ENCODE data around the gene GFOD2.

GFOD2 gene

DNA sequence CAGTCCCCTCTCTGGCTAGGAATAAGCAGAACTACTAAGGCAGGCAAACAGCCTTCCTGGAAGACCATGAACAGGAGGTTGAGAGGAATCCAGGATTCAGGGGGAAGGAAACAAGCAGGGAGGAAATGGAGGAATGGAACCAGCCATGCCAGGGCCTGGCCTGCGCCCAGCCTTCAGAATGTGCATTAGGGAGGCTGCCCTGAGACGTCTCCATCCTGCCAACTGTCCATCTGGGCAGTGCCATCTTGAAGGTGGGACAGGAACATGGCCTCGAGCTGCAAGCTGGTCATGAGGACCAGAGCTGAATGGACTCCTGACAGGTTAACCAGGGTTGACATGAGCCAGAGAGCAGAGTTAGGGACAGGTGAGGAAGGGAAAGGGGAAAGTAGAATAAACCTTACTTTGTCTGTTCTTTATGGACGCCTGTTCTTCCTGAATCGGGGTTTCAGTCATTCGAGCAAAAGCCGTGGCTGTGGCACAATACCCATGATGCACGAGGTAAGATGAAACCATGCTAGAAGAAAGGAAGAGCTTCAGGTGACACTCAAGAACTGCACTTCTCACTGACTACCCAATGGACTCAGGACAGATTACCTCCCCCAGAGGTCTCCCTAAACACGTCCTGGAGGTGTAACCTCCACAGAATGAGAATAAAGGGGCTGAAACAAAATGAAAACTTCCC is 12.1 kb upstream of the GFOD2 start:
- no peak for DNase-seq

GRCh38 chr16:67730326-67730725 is 11.2 kb upstream of the GFOD2 start:
- no peak for DNase-seq

- no peak for DNase-seq
These were observed 10.6 kb upstream of the GFOD2 start for GRCh38 chr16:67729636-67730248.

- DNase-seq = no peak
These were observed 8.7 kb upstream of the GFOD2 start for GRCh38 chr16:67727521-67728485.

DNA sequence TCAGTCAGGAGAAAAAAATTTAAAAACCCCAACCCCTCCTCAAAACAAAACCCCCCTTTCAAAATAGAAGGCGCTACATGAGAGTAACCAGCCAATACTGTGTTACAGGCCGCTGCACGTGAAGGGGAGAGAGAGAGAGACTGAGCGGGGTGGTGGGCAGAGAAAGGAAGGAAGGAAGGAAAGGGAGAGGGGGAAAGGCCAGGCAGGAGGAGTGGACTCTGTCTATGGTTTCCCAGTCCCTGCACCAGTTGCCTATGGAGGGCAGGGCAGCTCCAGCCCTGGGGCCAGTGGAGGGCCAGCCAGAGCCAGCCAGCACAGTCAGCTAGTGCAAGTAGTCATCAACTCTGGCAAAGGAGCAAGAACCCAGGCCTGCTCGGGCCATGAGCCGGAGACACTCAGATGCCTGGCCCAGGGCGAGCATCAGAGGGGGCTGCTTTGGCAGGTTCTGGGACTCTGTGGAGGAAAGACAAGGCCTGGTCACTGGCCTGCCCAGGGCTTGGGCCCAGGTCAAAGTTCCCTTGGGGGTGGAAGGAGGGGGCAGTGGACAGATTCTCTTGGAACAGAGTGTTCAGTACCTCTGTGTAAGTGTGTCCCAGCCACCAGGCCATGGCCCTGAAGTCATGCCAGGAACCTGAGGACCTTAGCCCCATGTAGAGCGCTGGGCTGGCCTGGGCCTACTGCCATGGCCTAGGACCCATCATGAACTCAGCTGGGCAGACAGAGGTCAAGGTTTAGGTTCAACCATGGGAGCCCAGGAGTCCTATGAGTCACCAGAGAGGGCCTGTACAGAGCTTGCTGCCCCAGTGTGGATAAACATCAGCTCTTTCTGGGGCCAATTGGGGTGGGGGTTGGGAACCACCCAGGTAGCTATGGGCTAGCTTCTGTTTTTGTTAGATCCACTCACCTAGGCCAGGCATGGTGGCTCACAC is 7.3 kb upstream of the GFOD2 start:
- DNase-seq = no peak

DNA sequence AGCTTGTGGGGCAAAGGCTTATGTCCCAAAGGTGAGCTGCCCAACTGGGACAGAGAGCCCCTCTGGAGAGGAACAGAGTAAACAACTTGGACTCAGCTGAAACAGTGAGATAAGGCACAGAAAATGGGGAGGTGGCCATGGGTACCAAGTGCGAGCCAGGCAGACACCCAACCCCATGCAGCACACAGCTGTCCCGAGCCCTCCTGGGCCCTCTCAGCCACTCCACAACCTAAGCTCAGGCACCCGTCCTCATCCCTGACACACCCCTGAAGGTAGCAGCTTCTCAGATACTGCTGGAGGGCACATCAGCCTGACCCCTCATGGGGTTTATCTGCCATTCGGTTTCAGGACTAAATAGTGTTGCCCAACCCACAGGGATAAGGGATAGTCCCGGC is 4.8 kb upstream of the GFOD2 start:
- no peak for DNase-seq

DNA sequence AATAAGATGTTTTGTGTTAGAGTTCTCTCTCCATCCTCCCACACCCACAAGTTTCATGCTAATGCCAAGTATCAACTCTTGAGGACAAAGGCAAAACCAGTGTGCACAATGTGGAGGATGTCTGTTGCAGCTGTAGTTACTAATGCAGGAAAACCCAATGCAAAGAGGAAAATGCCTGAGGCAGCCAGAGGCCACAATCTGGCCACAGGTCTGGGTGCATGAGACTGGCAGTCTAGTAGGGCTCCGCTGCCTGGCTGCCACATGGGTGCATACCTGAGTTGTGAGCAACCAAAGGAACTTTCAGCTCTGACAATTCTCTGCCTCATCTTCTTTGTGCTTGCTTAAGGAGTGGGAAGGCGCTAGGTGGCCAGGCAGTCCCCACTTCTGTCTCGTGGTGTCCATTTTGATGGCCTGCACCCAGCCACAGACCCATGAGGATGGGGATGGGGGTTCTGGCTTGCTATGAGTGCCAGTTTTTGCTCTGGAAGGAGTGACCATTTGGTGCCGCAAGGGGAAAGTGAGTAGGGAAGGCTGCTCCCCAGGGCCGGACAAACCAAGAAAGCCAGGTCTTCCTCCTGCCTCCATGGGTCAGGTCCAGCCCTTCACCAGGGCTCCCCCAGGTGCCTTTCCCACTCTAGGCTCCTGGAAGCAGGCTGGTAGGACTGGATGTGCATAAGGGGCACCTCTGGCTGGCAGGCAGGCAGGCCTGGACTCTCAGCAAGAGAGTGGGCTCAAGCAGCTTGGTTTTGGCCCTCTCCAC is 4.2 kb upstream of the GFOD2 start:
- DNase-seq = no peak

DNA sequence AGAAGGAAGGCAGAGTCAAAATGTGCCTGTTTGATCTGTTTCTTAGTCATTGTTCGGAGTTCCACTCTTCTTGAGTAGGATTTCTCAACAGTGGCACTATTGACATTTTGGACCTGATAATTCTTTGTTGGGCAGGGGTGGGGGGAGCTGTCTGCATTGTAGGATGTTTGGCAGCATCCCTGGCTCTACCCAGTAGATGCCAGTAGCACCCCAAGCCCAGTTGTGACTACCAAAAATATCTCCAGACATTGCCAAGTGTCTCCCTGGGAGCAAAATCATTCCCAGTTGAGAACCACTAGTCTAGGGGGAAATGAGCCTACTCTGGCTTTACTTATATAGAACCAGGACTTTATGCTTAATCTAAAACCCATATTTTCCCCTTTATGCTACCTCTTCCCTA is 1.1 kb upstream of the GFOD2 start:
- peak; percentile 29 for DNase-seq

- DNase-seq = peak; percentile 73
These were observed 645 bp upstream of the GFOD2 start for GRCh38 chr16:67719778-67720144.

DNA sequence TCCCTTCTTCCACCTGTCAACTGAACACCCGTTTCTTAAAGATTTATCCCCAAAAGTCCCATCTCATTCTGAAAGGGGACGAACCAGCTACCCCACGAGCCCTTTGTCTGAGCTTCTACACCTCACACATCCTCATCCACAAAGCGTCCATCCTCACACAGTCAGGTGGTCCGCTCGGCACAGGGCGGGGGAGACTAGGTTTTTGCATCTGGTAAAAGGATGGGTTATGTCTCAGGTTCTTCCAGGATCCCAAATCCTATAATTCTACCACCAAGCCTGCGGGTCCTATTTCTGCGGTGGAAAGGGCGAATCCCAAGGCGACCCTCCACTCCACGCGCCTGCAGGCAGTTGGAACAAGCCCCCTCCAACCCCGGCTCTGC is 458 bp downstream of the GFOD2 start:
- DNase-seq = no peak

- no peak for DNase-seq
These were observed 3.0 kb downstream of the GFOD2 start for GRCh38 chr16:67716097-67716496.

DNA sequence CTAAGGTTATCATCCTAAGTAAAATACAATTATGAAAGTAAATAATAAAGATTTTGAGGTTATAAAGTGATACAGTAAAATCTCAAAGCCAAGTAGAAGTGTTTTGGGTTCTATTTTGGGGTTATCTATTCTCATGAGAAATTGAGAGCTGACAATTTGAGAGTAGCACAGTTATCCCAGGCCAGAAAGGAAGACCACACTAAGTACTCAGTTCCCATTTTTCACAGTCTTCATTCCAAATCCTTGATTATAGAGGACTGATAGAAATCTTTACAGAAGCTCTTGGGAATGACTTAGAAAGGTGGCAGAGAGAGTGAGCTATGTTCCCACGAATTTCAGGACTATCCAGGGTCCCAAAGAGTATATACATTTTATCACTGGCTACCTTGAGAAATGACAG is 4.6 kb downstream of the GFOD2 start:
- DNase-seq = no peak

GRCh38 chr16:67713647-67714273 is 5.4 kb downstream of the GFOD2 start:
- no peak for DNase-seq

GRCh38 chr16:67710607-67711006 is 8.5 kb downstream of the GFOD2 start:
- DNase-seq = no peak

DNA sequence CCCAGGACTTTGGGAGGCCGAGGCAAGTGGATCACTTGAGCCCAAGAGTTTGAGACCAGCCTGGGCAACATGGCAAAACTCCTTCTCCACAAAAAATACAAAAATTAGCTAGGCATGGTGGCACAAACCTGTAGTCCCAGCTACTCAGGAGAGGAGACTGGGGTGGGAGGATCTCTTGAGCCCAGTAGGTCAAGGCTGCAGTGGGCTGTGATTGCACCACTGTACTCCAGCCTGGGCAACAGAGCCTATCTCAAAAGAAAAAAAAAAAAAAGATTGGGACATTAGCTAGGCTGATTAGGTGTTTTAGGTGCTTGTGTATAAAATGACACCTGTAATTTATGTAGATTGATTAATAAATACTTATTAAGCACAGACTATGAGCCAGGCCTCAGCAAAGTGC is 10.1 kb downstream of the GFOD2 start:
- no peak for DNase-seq

DNA sequence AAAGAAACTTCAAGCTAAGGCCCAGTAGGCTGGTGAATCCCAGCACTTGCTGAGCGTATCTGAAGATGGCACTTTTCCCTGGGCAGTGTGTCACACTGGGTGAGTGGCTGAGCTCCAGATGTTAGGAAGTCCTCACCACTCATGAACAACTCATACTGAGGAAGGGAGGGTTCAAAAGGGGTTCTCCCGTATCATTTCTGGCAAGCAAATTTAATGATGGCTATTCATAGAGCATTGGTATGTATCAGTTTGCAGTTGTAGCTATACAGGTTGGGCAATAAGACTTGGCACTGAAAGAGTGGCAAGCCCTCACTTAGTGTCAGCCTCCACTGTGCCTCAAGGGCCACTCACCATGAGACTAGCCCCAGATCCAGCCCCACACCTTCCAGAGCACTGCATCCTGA is 10.7 kb downstream of the GFOD2 start:
- no peak for DNase-seq

DNA sequence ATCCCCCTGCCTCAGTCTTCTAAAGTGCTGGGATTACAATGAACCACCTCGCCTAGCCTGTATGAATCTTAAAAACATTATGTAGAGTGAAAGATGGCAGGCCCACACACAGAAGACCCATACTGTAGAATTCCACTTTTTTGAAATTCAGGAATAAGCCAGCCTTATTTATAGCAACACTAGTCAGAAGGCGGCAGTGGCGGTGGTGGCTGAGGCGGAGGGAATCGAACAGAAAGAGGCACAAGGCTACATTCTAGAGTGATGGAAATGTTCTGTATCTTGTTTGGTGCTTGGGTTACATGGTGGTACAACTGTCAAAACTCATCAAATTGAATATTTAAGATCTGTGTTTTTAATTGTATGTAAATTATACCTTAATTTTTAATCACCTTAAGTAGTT is 11.3 kb downstream of the GFOD2 start:
- no peak for DNase-seq

GRCh38 chr16:67707210-67707609 is 11.9 kb downstream of the GFOD2 start:
- no peak for DNase-seq

DNA sequence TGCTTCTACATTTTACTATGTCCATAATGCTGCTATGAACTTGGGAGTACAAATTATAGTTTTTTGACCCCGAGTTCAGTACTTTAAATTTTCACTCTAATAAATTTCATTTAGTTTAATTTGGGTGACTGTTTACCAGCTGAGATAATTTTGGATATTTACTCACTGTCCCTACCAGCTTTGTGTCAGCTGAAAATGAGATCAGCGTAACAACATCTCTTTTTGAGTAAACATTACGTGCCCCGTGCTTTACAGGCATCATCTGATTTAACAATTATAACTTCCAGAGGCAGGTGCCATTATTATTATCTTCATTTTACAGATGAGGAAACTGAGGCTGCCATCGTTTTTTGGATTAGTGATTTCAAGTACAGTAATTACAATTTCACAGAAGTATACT is 15.0 kb downstream of the GFOD2 start:
- no peak for DNase-seq

- DNase-seq = no peak
These were observed 15.5 kb downstream of the GFOD2 start for GRCh38 chr16:67703626-67704025.

DNA sequence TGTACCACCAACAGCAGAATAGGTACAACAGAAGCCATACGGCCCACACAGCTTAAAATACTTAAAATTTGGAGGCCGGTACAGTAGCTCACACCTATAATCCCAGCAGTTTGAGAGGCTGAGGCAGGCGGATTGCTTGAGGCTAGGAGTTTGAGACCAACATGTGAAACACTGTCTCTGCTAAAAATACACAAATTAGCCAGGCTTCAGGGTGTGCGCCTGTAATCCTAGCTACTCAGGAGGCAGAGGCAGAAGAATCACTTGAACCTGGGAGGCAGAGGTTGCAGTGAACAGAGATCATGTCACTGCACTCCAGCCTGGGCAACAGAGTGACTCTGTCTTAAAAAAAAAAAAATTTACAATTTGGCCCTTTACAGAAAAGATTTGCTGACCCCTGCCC is 17.0 kb downstream of the GFOD2 start:
- no peak for DNase-seq

DNA sequence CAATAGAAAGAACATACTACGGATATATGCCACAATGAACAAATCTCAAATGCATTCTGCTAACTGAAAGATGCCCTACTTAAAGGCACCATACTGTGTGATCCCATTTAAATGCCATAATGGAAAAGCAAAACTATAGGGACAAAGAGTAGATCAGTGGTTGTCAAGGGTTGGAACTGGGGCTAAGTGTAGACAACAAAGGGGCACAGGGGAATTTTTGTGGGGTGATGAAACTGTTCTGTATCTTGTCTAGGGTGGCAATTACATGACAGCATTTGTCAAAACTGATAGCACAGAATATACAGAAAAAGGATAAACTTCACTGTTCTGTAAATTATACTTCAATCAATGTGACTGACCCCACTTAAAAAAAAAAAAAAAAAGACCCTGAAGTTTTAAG is 17.7 kb downstream of the GFOD2 start:
- no peak for DNase-seq

Data from hematopoietic multipotent progenitor cell treated with erythropoietin and hydrocortisone succinate and interleukin-3 and kit ligand, for 8 days (in vitro differentiated cells).